NCI-H446 (cell line): ENCODE measurements around the gene EXOC1.
A peak's percentile ranks its signal among the peaks of the same experiment; 100 is the strongest.

Experiments
- DNase-seq, 2 experiments: peaks; one replicate each; lab custom pipeline; 2025; lab: John Stamatoyannopoulos, UW

Gene EXOC1

GRCh38 chr4:55851885-55852284, 1.6 kb upstream of the EXOC1 start:
- no peak for DNase-seq

GRCh38 chr4:55854129-55854528, 681 bp downstream of the EXOC1 start:
- DNase-seq = no peak

- no peak for DNase-seq
These were observed 4.1 kb downstream of the EXOC1 start for GRCh38 chr4:55857586-55857985.

GRCh38 chr4:55859711-55860110, 6.3 kb downstream of the EXOC1 start:
- no peak for DNase-seq

GRCh38 chr4:55864577-55865223, 11.3 kb downstream of the EXOC1 start:
- DNase-seq = no peak

- no peak for DNase-seq
These were observed 11.9 kb downstream of the EXOC1 start for GRCh38 chr4:55865228-55865806.

GRCh38 chr4:55866290-55866907, 13.0 kb downstream of the EXOC1 start:
- DNase-seq = peak in 1 of 2 experiments; percentile 7

- DNase-seq = peak; percentile 10 to 72
These were observed 13.6 kb downstream of the EXOC1 start for GRCh38 chr4:55866973-55867574.

- DNase-seq = no peak
These were observed 15.2 kb downstream of the EXOC1 start for GRCh38 chr4:55868581-55869090.

- DNase-seq = no peak
These were observed 17.9 kb downstream of the EXOC1 start for GRCh38 chr4:55871299-55871800.

GRCh38 chr4:55874831-55875230, 21.4 kb downstream of the EXOC1 start:
- DNase-seq = no peak

- DNase-seq = no peak
These were observed 22.9 kb downstream of the EXOC1 start for GRCh38 chr4:55876387-55876786.

GRCh38 chr4:55879224-55879623, 25.8 kb downstream of the EXOC1 start:
- DNase-seq = no peak

- no peak for DNase-seq
These were observed 27.3 kb downstream of the EXOC1 start for GRCh38 chr4:55880652-55881280.

- no peak for DNase-seq
These were observed 30.8 kb downstream of the EXOC1 start for GRCh38 chr4:55884093-55884850.

- no peak for DNase-seq
These were observed 31.4 kb downstream of the EXOC1 start for GRCh38 chr4:55884851-55885219.

GRCh38 chr4:55887594-55887993, 34.1 kb downstream of the EXOC1 start:
- DNase-seq = no peak

GRCh38 chr4:55892156-55892555, 38.7 kb downstream of the EXOC1 start:
- DNase-seq = no peak

GRCh38 chr4:55896622-55897021, 43.2 kb downstream of the EXOC1 start:
- no peak for DNase-seq

GRCh38 chr4:55902677-55903076, 49.2 kb downstream of the EXOC1 start:
- no peak for DNase-seq

- no peak for DNase-seq
These were observed 50.1 kb downstream of the EXOC1 start for GRCh38 chr4:55903577-55903976.

- no peak for DNase-seq
These were observed 51.1 kb downstream of the EXOC1 start for GRCh38 chr4:55904576-55904975.
